Measurements from ENCODE around the gene RAB13.
A peak's percentile ranks its signal among the peaks of the same experiment; 100 is the strongest.

RAB13 gene

DNA sequence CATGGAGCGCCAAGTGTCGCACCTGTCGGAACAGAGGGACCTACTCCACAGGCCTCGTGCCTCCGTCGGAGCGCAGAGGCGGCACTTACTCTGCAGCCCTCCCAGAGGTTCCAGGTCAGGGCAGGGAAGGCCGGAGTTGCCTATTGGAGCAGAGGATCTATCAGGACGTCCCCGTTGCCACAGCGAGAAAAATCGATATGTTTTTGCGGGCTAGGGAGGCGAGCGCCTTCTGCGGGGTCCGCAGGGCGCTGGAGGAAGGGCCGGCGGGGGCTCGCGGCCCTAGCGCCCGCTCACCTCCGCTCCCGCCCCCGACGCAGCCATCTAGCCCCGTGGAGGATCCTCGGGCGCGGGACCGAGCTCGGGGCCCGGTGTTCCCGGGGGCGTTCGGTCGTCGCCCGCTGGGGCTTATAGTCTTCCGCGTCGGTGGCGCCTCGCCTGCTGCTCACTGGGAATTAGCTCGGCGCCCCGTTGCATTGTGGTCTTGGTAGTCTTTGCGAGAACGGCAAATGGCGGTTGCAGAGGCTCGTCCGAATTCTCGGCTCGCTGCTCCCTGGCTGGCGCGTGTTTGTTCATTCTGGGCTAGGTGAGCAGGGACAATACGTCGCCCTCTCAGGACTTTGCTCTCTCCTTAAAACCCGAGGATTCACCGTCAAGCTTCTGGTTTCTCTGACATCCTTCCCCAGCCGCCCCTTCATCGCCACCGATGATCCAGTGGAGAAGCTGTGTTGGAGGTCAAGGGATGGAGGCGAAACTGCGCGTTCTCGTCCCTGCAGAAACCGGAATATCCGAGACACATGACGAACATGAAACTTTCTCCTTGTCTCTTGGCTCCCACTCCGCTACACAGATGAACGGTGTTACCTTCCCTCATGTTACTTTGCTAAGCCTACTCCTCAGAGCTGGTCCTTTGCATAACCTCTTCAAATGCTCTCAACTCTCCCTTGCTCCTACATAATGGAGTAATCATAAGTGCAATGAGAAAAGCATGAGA is 8.6 kb downstream of the RAB13 start, which contains the start of gene JTB:
Gene JTB (minus strand): TSS at position 425 of the 991 bp plus-strand sequence. CDS start 422 bp downstream, at position 3.
- DNase-seq: peak; percentile 65

DNA sequence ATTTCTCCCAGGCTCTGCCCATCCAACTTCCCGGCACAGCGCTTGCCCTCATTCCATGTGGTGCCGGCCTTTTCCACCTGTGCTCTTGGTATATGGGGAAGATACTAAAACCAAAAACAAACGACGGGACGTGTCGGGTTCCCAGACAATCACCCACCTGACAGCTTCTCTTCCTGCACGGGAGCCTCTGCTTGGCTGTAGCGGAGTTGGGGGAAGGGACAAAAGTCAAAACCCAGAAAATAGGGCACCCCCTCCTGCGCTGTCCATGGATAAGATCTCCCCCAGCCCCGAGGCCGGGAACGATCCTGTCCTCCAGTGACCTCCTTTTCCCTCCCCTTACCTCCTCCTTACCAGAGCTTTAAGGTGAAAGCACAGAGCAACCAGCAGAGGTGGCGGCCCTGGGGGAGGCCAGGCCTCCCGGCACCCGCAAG is 9.3 kb downstream of the RAB13 start:
- DNase-seq: no peak

DNA sequence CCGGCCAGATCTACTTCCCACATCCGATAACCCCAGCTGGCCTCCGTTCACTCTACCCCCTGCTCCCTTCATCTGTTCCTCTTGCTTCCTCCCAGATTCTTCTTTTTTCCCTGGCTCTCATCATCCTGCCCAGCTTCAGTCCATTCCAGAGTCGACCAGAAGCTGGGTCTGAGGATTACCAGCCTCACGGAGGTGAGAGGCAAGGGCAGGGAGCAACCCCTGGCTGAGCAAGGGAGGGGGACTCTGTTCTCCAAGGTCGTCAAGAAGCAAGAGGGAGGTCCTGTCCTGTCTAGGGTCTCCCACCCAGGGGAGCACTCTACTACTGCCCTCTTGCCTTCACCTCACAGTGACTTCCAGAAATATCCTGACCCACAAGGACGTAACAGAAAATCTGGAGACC is 12.6 kb downstream of the RAB13 start:
- DNase-seq: no peak

DNA sequence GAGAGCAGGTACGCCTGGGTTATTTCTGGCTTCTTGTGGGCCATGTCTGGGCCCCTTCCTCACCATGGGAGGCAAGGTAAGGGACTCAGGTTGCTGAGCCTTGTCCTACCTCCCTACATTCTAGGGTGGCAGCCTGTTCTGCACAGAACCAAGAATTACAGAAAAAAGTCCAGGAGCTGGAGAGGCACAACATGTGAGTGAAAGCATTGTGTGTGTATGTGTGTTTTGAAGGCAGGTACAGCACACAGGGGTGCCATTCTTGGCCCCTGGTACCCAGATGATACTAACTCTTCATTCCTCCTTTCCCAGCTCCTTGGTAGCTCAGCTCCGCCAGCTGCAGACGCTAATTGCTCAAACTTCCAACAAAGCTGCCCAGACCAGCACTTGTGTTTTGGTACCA is 13.1 kb downstream of the RAB13 start:
- DNase-seq: no peak

DNA sequence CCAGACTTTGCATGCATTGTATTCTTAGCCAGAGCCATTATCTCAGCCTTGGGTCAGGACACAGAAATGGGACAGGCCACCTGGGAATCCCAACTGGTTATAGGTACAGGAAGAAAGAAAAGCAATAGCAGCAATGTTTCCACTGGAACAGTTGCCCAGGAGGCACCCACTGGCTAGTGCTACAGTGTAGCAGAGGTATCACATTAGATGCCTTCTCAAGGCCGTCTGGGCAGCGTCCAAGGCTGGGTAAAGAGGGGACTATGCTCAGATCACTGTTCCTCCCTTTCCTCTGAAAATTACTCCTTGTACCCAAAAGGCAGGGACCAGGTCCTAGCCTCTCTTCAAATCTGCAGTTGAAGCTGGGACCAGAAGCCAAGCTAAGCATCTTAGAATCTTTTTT is 15.8 kb downstream of the RAB13 start:
- no peak for DNase-seq

DNA sequence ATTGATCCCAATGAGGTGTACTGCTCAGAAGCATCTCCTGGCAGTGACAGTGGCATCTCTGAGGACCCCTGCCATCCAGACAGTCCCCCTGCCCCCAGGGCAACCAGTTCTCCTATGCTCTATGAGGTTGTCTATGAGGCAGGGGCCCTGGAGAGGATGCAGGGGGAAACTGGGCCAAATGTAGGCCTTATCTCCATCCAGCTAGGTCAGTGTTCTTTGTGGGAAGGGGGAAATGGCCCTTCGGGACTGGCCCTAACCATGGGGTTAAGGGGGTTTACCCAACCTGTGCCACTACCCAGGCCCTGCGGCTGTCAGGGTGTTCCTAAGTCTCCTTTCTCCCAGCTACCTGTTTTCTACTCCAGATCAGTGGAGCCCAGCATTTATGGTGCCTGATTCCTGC is 17.2 kb downstream of the RAB13 start:
- DNase-seq: no peak

DNA sequence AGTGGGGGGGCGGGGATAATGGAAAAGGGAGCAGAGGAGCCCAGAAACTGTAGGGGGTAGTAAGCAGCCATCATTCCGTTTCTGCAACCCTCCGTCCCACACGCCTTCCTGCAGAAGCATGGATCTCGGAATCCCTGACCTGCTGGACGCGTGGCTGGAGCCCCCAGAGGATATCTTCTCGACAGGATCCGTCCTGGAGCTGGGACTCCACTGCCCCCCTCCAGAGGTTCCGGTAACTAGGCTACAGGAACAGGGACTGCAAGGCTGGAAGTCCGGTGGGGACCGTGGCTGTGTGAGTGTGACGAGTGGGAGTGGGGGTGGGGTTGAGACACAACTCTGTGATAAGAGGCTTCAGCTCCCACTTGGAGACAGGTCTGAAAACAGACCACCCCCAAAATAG is 17.7 kb downstream of the RAB13 start:
- DNase-seq: no peak

DNA sequence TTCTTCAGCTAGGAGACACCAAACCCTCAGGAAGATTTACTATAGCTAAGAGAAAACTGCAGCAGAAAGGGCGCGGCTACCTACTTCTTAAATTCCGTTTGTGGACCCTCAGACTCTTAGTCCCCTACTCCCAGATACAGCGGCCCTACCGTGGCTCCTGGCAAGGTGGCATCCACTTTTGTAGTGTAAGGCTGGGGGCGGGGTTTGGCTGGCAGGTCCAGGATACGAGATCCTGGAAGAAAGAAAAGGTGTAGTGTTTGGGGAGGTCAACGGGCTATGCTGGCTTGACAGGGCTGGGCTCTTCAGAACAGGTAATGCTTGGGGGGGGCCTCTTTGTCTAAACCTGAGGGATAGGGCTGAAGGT is 18.2 kb downstream of the RAB13 start:
- DNase-seq: peak; percentile 73

DNA sequence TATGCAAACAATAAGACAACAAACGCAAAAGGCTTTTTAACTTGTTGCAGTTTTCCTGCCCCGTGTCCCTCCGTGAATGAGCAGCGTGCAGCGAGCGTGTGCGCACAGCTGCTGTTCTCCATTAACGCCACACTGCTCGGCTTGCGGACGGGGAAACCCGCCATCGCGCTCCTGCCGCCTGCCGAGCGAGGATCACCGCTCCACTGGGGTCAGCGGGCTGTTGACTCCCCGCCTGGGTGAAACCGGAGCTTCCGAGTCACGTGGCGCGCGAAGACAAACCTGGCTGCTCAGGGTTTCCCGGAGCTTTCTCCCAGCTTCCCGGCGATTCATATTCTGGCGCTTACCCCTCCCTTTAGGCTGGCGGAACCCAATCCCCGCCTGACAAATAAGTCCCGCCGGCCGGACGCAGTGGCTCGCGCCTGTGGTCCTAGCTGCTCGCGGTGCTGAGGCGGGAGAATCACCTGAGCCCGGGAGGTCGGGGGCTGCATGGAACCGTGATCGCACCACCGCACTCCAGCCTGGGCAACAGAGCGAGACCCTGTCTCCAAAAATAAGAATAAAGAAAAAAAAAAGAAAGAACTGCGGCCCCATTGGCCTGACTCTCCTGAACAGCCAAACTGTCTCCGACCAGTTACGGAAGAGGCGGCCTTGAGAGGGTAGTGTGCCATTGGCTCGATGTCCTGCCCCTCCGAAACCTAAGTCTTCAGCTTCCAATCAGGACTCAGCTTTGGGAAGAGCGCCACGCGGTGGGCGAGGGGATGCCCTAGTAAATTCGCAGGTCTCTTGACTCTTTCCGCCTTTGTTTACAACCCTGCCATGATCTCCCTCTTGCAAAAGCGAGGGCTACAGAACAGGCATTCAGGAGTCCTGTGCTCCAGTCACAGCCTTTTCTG is 18.8 kb downstream of the RAB13 start, which contains the start of gene CREB3L4:
Gene CREB3L4 (plus strand): TSS at position 796 of the 893 bp plus-strand sequence. CDS start 624 bp downstream, outside the sequence.
- DNase-seq: peak; percentile 93

DNA sequence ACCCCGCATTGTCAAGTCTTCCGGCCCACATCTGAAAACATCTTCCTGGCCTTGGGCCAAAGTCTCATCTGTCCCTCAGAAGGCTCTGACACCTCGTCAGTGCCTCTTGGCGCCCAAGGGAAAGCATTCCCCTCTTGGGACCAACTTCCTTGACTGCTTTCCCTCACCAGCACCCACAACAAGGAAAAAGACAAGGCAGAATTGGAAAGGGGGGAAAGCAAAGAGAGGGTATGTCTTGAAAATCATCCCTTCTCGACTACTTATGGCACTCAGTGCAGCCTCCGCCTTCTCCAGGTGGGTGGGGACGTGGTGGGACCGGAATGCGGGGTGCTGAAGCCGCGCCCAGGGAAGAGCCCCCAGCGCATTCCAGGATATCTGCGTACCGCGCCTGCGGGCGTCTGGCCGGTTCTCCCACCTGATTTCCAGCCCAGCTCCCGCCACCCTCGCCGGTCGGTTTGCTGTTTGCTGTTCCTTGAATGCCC is 22.2 kb downstream of the RAB13 start:
- DNase-seq: no peak

DNA sequence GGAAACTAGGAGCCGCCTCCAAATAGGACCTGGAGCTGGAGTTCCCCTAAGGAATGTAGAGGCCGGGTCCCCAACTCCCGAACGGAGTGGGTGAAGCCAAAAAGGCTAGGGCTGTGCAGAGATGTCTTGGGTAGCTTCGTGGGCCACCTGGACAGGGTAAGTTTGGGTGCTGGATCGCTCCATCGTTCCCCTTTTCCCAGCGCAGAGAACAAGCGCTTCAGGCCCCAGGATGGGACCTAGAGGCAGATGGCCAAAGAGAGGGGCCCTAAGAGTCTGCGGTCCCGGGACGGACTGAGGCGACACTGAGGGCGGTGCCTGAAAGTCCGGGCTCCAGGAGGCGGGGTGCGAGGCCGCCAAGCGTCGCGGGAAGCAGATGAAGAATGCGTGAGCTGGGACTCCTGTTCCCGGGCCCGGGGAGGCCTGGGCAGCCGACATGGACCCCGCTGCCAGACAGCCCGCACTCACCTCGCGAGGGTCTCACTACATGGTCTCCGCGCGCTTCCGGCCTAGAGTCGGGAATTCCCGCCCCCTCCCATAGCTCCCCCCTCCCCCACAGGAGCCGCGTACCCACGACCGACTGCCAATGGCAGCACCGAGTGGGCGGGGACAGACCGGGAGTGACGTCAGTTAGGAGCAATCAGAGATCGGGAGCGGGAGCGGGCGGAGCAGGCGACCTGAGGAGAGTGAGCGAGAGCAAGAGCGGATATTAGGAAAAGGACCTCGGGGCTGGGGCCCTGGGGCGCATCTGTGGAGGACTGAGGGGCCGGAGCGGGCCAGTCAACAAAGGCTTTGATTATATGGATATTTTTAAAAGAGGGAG is 22.9 kb downstream of the RAB13 start, which contains the start of gene SLC39A1:
Gene SLC39A1 (minus strand): TSS at position 508 of the 820 bp plus-strand sequence. CDS start 822 bp downstream, outside the sequence.
- peak; percentile 97 for DNase-seq

DNA sequence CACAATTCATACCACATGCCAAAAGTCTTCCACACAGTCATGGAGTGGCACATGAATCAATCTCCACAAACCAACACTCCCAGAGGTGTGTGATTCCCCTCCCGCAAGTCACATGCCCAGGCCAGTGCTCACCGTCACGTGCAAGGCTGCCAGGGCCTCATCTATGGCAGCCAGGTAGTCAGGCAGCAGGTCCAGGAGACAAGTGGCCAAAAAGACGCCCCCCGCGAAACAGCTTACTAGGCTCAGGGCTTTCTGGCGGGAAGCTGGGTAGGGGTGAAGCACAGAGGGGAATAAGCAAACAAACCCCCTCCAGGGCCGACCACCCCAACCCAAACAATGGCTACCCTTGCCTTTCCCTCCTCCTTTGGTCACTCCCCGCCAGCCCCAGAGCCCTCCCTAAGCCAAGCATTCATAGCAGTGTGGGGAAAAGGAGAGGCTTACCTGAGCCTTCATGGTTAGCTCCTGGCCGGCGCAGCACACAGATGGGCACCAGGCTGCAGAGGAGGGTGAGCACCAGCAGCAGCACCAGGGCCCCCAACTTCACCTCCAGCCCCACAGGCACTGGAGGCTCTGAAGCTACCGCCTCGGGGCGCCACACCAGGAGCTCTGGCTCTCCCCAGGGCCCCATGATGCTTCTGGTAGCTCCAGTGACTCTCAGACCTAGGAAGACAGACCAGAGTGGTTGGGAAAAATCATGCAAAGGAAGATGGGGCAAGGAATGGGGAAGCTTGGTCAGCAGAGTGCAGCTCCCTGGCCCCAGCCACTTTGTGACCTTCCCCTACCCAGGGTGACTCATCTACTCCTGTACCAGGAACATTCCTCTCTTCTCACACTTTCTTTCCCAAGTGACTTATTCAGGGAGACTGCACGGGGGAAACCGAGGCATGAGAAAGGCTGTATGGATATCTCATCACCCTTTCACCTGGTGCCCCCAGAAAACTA is 23.8 kb downstream of the RAB13 start:
- DNase-seq: no peak

DNA sequence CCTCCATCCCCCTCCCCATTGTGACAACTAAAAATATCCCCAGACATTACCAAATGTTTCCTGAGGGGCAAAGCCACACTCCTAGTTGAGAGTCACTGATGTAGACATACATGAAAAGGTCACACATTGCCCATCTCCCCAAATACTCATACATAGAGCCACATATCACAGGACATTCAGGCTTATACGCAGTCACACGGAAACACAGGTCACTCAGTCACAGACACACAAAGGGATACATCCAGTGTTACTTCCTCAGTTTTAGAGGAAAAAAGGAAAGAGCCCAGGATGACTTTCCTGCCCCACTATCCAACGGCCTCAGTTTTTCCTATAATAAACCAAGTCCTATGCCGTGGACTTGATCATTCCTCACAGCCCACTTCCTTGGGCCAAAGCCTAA is 24.7 kb downstream of the RAB13 start:
- DNase-seq: no peak

DNA sequence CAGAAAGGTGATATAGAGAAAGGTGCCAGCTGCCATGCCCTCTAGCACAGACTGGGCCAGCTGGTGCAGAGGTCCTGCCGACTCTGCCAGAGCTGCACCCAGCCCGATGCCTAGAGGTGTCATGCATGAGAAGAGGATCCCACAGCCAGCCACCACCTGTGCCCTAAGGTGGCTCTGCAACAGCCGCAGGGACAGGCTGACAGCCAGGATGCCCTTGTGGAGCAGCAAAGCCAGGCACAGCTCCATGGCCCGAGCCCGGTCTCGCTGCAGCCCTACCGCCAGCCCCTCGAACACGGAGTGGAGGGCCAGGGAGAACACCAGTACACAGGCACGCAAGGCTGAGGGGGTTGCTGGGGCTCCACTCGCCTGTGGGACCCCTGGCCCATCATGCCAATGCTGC is 25.9 kb downstream of the RAB13 start:
- no peak for DNase-seq

DNA sequence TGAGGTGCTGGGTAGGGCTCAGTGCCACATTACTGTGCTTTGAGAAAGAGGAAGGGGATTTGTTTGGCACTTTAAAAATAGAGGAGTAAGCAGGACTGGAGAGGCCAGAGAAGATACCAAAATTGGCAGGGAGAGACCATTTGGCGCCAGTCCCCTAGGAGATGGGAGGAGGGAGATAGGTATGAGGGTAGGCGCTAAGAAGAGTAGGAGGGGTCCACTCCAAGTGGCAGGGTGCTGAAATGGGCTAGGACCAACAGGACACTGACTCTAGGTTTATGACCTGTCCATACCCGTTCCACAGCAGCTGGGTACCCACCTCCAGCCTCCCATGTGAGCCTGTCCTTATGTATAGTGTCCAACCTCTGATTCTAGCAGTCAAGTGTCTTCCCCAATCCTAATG is 26.7 kb downstream of the RAB13 start:
- no peak for DNase-seq

DNA sequence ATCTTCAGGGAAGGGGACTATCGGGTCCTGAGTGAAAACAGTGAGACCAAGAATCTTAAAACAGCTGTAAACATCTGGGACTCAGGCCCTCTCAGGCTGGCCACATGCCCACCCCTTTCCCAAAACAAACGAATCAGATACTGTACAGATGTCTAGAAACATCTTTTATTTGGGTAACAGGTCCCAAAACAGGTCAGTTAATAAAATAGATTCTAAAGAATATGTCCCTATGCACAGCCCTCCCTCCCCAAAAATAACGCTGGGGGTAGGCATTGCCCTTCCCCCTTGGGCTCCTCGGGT is 27.2 kb downstream of the RAB13 start:
- no peak for DNase-seq

DNA sequence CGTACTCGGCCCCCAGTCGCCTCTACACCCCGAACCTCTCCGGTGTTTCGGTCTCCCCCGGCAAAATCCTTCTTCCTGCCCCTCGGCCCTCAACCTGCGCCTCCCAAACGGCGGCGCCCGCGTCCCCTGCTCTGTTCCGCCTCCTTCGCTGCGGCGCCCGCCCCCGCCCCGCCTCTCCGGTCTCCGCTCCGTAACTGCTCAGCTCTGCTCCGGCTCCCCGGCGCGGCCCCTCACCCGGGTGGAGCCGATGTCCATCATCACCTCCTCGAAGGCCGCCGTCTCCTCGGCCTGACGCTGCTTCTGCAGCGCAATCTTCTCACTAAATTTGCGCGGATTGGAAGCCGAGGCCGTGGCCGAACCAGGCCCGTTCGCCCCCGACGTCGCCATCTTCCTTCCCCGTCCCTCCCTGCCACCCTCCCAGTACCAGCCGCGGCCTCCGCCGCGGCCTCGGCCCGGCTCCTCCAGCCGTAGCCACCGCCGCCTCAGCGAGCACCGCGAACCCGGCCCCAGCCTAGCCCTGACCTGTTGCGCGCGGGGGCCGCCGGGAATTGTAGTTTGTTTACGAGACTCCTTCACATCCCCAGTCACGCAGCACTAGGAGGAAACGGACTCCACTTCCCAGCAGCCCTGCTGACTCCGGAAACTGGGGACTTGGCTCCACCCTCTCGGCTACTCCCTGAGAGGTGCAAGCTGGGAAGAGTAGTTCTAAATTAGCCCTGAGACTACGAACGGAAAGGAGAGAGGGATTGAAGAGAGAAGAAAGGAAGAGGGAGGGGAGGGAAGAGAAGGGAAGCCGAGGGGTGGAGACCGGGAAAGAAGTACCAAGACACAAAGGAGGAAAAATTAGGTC is 27.8 kb downstream of the RAB13 start, which contains the start of gene CRTC2:
Gene CRTC2 (minus strand): TSS at position 502 of the 850 bp plus-strand sequence. CDS start 115 bp downstream, at position 387.
- DNase-seq: peak; percentile 98

DNA sequence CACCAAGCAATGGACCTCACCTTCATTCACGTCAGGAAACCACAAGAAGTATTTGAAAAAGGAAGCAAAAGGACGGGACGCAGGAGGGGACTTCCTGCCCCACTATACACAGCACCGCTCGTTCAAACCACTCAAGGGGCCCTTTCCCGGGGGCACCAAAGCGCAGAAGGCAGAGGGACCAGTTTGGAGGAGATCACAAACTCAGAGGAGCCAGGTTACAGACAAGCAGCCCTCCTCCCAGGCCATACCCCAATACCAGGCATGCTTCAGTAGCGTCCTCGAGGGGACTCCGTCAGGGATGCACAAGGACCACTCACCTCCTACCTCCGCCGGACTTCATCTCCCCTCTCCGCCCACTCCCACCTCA is 28.4 kb downstream of the RAB13 start:
- no peak for DNase-seq

DNA sequence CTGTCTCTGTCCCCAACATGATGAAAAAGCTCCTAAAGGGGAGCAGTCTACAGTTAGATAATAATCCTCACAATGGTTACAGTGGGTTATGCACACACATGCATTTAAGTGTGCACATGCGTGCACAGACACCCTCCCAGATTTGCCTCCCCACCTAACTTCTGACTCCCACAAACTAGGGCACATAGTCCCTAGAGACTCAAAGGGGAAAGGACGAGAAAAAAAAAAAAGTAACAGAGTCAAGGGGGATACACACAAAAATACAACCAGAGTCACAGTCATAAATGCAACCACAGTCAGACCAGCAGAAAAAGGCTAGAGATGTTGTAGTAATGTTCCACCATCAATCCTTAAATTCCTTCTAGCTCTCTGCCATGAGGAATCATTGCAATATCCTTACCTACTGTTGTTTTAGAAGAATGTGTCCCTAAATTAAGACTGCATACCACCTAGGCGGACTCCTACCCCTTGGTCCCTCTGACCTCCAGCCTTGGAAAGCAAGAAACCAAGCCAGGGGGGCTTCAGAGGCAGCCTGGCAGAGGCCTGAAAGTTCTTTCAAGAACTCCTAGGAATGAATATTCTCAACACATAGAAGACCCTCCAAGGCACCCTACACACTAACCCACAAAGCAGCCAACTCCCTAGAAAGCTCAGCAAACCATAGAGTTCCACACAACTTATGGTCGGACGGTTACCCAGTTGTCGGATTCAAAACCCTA is 29.0 kb downstream of the RAB13 start:
- DNase-seq: no peak

Data from NCI-H2029 treated with DMSO at 0.1 percent for 48 hours (cell line).